ACC112 (cell line): Measurements from ENCODE around the gene OR10A2.
"Not testable (repeated sequence)": the region's sequence is repeated elsewhere in the genome, so short reads cannot be mapped to it uniquely, and the experiment has no call there.

Experiments used
- H2AFZ ChIP-seq: fragments of 200-600 bp; sonication (generic); one replicate; pipeline ENCODE4 v1.6.0; 2017; ENCODE audit warnings: antibody characterized with exemption, low read length; ENCODE audit not compliant: unreplicated experiment
- H3K27ac ChIP-seq: fragments of 200-600 bp; sonication (generic); 2 replicates; pipeline ENCODE4 v1.5.1; 2014; ENCODE audit warnings: low read depth, mild to moderate bottlenecking, antibody characterized with exemption, low read length, moderate library complexity
- H3K27me3 ChIP-seq: fragments of 200-600 bp; sonication (generic); 2 replicates; pipeline ENCODE4 v1.6.1; 2014; ENCODE audit warnings: mild to moderate bottlenecking, antibody characterized with exemption, low read length, moderate library complexity, mixed read lengths; ENCODE audit not compliant: insufficient read depth
- H3K36me3 ChIP-seq: fragments of 200-600 bp; sonication (generic); 2 replicates; pipeline ENCODE4 v1.6.1; 2016; ENCODE audit warnings: mild to moderate bottlenecking, antibody characterized with exemption, low read length, moderate library complexity, mixed read lengths; ENCODE audit not compliant: insufficient read depth
- H3K4me1 ChIP-seq: fragments of 200-600 bp; sonication (generic); one replicate; pipeline ENCODE4 v1.6.1; 2016; ENCODE audit warnings: low read length, mixed read lengths; ENCODE audit not compliant: insufficient read depth, unreplicated experiment, control insufficient read depth
- H3K4me3 ChIP-seq: fragments of 200-600 bp; sonication (generic); 2 replicates; pipeline ENCODE4 v1.5.1; 2014; ENCODE audit warnings: mild to moderate bottlenecking, low read depth, low read length
- H3K79me2 ChIP-seq: fragments of 200-600 bp; sonication (generic); one replicate; pipeline ENCODE4 v1.6.0; 2016; ENCODE audit warnings: low read length; ENCODE audit not compliant: control insufficient read depth, unreplicated experiment, insufficient read depth

OR10A2 gene

GRCh38 chr11:6844356-6844755 is 18.5 kb upstream of the OR10A2 start:
- no peaks in the 10 kb centered on the region for H3K79me2 ChIP-seq
- H3K4me3 ChIP-seq: no peak overlapping the region
- no peaks in the 10 kb centered on the region for H3K36me3 ChIP-seq
- no peak overlapping the region for H2AFZ ChIP-seq
- H3K27me3 ChIP-seq: no peaks in the 10 kb centered on the region; the same call in 1 of the 2 replicates
- no peaks in the 10 kb centered on the region for H3K4me1 ChIP-seq
- no peak overlapping the region for H3K27ac ChIP-seq

- H3K4me1 ChIP-seq: no peaks in the 10 kb centered on the region
- H3K36me3 ChIP-seq: no peaks in the 10 kb centered on the region
- no peak within 1 kb of the TSS for H3K4me3 ChIP-seq
- H3K27ac ChIP-seq: no peak within 1 kb of the TSS
- H3K79me2 ChIP-seq: no peaks in the 10 kb centered on the region
- H3K27me3 ChIP-seq: no peaks in the 10 kb centered on the region; the same call in 1 of the 2 replicates
- no peak within 1 kb of the TSS for H2AFZ ChIP-seq
Measured at GRCh38 chr11:6845383-6845782, 17.5 kb upstream of the OR10A2 start, which contains the start of gene OR10A5. TSS of gene OR10A5 (plus strand) at chr11:6845683. CDS start at chr11:6845683, 0 bp downstream.

GRCh38 chr11:6850526-6850925 is 12.3 kb upstream of the OR10A2 start:
- no peak overlapping the region for H3K4me3 ChIP-seq
- no peak overlapping the region for H2AFZ ChIP-seq
- no peaks in the 10 kb centered on the region for H3K36me3 ChIP-seq
- H3K4me1 ChIP-seq: no peaks in the 10 kb centered on the region
- no peak overlapping the region for H3K27ac ChIP-seq
- no peaks in the 10 kb centered on the region for H3K27me3 ChIP-seq
- no peaks in the 10 kb centered on the region for H3K79me2 ChIP-seq

- not testable (repeated sequence) for H3K27ac ChIP-seq, H3K79me2 ChIP-seq, H2AFZ ChIP-seq, H3K36me3 ChIP-seq, H3K4me1 ChIP-seq, H3K4me3 ChIP-seq, H3K27me3 ChIP-seq
Measured at GRCh38 chr11:6854801-6855200, 8.1 kb upstream of the OR10A2 start.

- Histone ChIP-seq H3K27ac (no peak overlapping the region), H3K27me3 (no peaks in the 10 kb centered on the region), H3K79me2 (no peaks in the 10 kb centered on the region), H3K4me3 (no peak overlapping the region), H3K4me1 (peaks cover 3% of the 10 kb centered on the region), H2AFZ (no peak overlapping the region), H3K36me3 (no peaks in the 10 kb centered on the region)
Measured at GRCh38 chr11:6855971-6856541, 6.8 kb upstream of the OR10A2 start.

- H3K79me2 ChIP-seq: no peaks in the 10 kb centered on the region
- no peak overlapping the region for H3K27ac ChIP-seq
- no peak overlapping the region for H3K4me3 ChIP-seq
- peaks cover 3% of the 10 kb centered on the region for H3K4me1 ChIP-seq
- H2AFZ ChIP-seq: no peak overlapping the region
- no peaks in the 10 kb centered on the region for H3K27me3 ChIP-seq
- H3K36me3 ChIP-seq: no peaks in the 10 kb centered on the region
Measured at GRCh38 chr11:6856871-6857270, 6.0 kb upstream of the OR10A2 start.

GRCh38 chr11:6864438-6864837 is 1.6 kb downstream of the OR10A2 start:
- Histone ChIP-seq H3K79me2 (no peaks in the 10 kb centered on the region), H2AFZ (no peak overlapping the region), H3K27me3 (no peaks in the 10 kb centered on the region), H3K4me3 (no peak overlapping the region), H3K4me1 (no peaks in the 10 kb centered on the region), H3K36me3 (no peaks in the 10 kb centered on the region), H3K27ac (no peak overlapping the region)

- H3K27ac ChIP-seq: no peak overlapping the region
- H3K36me3 ChIP-seq: no peaks in the 10 kb centered on the region
- H3K79me2 ChIP-seq: no peaks in the 10 kb centered on the region
- no peak overlapping the region for H2AFZ ChIP-seq
- H3K4me1 ChIP-seq: no peaks in the 10 kb centered on the region
- H3K4me3 ChIP-seq: no peak overlapping the region
- peaks cover 5% of the 10 kb centered on the region; the same call in 1 of the 2 replicates for H3K27me3 ChIP-seq
Measured at GRCh38 chr11:6871278-6871677, 8.4 kb downstream of the OR10A2 start.

- Histone ChIP-seq H3K27me3 (peaks cover 5% of the 10 kb centered on the region; the same call in 1 of the 2 replicates), H3K4me3 (no peak overlapping the region), H2AFZ (no peak overlapping the region), H3K36me3 (no peaks in the 10 kb centered on the region), H3K79me2 (no peaks in the 10 kb centered on the region), H3K4me1 (no peaks in the 10 kb centered on the region), H3K27ac (no peak overlapping the region)
Measured at GRCh38 chr11:6875761-6876160, 12.9 kb downstream of the OR10A2 start.

GRCh38 chr11:6876325-6876724 is 13.5 kb downstream of the OR10A2 start, which contains the start of gene OR10A4:
TSS of gene OR10A4 (plus strand) at chr11:6876625. CDS start at chr11:6876648, 23 bp downstream.
- no peaks in the 10 kb centered on the region for H3K79me2 ChIP-seq
- H2AFZ ChIP-seq: no peak within 1 kb of the TSS
- H3K4me3 ChIP-seq: no peak within 1 kb of the TSS
- peaks cover 5% of the 10 kb centered on the region; the same call in 1 of the 2 replicates for H3K27me3 ChIP-seq
- no peaks in the 10 kb centered on the region for H3K4me1 ChIP-seq
- no peak within 1 kb of the TSS for H3K27ac ChIP-seq
- H3K36me3 ChIP-seq: no peaks in the 10 kb centered on the region

- peaks cover 5% of the 10 kb centered on the region; the same call in 1 of the 2 replicates for H3K27me3 ChIP-seq
- H3K27ac ChIP-seq: no peak overlapping the region
- H2AFZ ChIP-seq: no peak overlapping the region
- no peaks in the 10 kb centered on the region for H3K79me2 ChIP-seq
- no peaks in the 10 kb centered on the region for H3K4me1 ChIP-seq
- no peaks in the 10 kb centered on the region for H3K36me3 ChIP-seq
- no peak overlapping the region for H3K4me3 ChIP-seq
Measured at GRCh38 chr11:6876914-6877313, 14.1 kb downstream of the OR10A2 start.
